Urinary bladder (tissue), 4 donors: ENCODE measurements around the gene UBE2QL1. TPM values are rescaled to one million over a fixed set of nuclear protein-coding genes. Genes with fewer than 3 reads are reported as not detected.

Source experiments
- DNase-seq: peaks from one replicate; pipeline ENCODE4 v3.0.0-alpha.2; 2015; ENCODE audit errors: extremely low spot score
- H3K27ac ChIP-seq: one replicate; pipeline ENCODE4 v1.5.1; 2013; ENCODE audit warnings: low read depth, mild to moderate bottlenecking, moderate library complexity
- H3K36me3 ChIP-seq: one replicate; pipeline ENCODE4 v1.6.1; 2013; ENCODE audit warnings: mild to moderate bottlenecking, moderate library complexity; ENCODE audit not compliant: insufficient read depth
- H3K4me1 ChIP-seq: one replicate; pipeline ENCODE4 v1.6.1; 2013; ENCODE audit warnings: mild to moderate bottlenecking, moderate library complexity; ENCODE audit not compliant: insufficient read depth
- H3K4me3 ChIP-seq: one replicate; pipeline ENCODE4 v1.5.1; 2013; ENCODE audit warnings: low read depth, low read length
- WGBS: extraction: QIAGEN DNeasy Blood & Tissue Kit; methylation state at CpG from one replicate; pipeline ENCODE4 v1.1.7; 2013; 5-methylcytosine and 5-hydroxymethylcytosine counted together
- polyA plus RNA-seq: library from polyadenylated mRNA; stranded (reverse); fragments of 200-250 nt; gene quantifications from one replicate; pipeline ENCODE4 v1.2.3, GENCODE V29; 2013
- total RNA-seq: library from RNA; depleted of rRNA; stranded (reverse); fragments of >200 nt; gene quantifications from one replicate; pipeline ENCODE4 v1.2.3, GENCODE V29; 2014
- donor health status: healthy with polysubstance abuse.
- donor health status: healthy.

UBE2QL1 gene
- total and polyA plus RNA-seq, 2 donors: 0.46 to 0.48 TPM

- no peak overlapping the region for H3K4me3 ChIP-seq
- H3K27ac ChIP-seq: no peak overlapping the region
- H3K4me1 ChIP-seq: no peaks in the 10 kb centered on the region
- DNase-seq: no peak
- H3K36me3 ChIP-seq: no peaks in the 10 kb centered on the region
- WGBS: 74% methylated on average over 8 of the region's 8 CpGs
Observed at GRCh38 chr5:6495433-6496206, 47.0 kb downstream of the UBE2QL1 start.

DNA sequence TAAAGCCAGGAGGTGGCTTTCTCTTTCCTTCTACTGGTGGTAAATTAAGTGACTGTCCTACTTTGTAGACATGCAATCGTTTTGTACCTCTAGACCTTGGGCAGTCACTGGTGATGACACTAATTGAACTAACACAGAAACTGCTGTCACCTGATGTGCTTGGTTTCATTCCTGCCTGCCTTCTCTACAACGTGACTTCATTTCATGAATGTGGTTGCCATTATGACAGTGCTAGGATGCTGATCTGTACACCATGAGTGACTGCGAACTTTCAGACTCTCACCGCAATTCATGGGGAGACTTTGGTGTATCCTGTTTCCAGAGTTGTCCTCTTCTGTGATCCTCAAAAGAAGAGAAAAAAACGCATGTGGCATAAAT, 47.5 kb downstream of the UBE2QL1 start:
- DNase-seq: no peak
- Histone ChIP-seq H3K4me3 (no peak overlapping the region), H3K36me3 (no peaks in the 10 kb centered on the region), H3K4me1 (no peaks in the 10 kb centered on the region), H3K27ac (no peak overlapping the region)
- WGBS: 71% methylated on average over 5 of the region's 5 CpGs

DNA sequence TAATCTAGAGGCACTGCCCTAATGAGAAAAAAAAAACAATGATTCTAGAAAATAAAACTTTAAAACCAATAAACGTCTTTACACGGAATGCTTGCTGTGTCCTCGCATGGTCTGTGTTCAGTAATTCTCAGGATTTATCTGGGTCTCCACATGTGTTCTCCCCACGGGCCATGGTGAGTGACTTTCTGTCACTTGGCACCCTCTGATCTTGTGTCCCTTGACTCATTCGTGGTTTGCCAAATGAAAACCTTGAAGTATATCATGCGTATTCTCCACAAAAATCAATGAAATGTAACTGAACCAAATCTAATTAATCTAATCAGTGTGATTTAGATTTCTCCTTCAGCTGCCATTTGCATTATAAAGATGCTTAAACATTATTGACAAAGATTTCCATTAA, 48.0 kb downstream of the UBE2QL1 start:
- Histone ChIP-seq H3K36me3 (no peaks in the 10 kb centered on the region), H3K4me1 (no peaks in the 10 kb centered on the region), H3K4me3 (no peak overlapping the region), H3K27ac (no peak overlapping the region)
- no peak for DNase-seq
- 83% methylated on average over 6 of the region's 6 CpGs for WGBS

DNA sequence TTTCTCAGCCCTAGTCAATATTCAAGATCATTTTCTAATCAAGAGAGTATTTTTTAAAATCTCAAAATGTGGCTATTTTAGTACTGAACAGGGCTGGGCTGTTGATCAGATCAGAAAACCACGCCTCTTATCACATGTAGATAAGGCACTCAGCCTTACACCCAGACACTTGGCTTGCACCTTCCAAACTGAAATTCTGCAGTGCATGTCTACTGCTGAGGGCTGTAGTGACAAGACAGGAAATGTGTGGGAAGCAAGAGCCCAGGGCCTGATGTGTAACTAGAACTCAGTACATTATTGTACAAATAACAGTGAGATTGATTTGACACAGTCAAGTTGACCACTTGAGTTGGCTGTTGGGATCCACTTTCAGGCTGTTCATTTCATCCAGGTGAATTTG, 48.6 kb downstream of the UBE2QL1 start:
- DNase-seq: no peak
- Histone ChIP-seq H3K4me1 (no peaks in the 10 kb centered on the region), H3K36me3 (no peaks in the 10 kb centered on the region), H3K4me3 (no peak overlapping the region), H3K27ac (no peak overlapping the region)
- WGBS: 67% methylated on average over 1 of the region's 1 CpG

GRCh38 chr5:6498968-6499367, 50.3 kb downstream of the UBE2QL1 start:
- WGBS: 82% methylated on average over 4 of the region's 4 CpGs
- DNase-seq: no peak
- Histone ChIP-seq H3K36me3 (no peaks in the 10 kb centered on the region), H3K27ac (no peak overlapping the region), H3K4me1 (no peaks in the 10 kb centered on the region), H3K4me3 (no peak overlapping the region)

DNA sequence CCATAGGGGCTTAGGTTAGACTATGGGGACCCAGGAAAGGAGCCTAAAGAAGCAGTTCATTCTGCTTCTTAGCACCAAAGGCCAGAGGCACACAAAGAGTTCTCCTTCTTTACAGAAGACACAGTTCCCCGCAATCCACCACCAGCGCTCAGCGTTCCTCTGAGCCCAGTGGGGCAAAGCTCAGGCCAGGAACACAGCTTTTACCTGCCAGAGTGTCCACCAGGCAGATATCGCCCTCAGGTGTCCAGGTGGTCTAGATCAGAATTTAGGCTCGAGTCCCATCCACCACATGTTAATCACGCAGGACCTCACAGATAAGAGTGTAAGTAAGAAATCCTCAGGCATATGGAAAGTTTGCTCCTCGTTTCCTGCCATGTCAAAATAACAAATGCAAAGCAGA, 53.0 kb downstream of the UBE2QL1 start:
- Histone ChIP-seq H3K27ac (no peak overlapping the region), H3K4me1 (no peaks in the 10 kb centered on the region), H3K4me3 (no peak overlapping the region), H3K36me3 (no peaks in the 10 kb centered on the region)
- DNase-seq: no peak
- WGBS: 67% methylated on average over 7 of the region's 7 CpGs

- WGBS: 88% methylated on average over 4 of the region's 4 CpGs
- Histone ChIP-seq H3K4me1 (no peaks in the 10 kb centered on the region), H3K4me3 (no peak overlapping the region), H3K36me3 (no peaks in the 10 kb centered on the region), H3K27ac (no peak overlapping the region)
- DNase-seq: no peak
Observed at GRCh38 chr5:6502421-6502820, 53.8 kb downstream of the UBE2QL1 start.

DNA sequence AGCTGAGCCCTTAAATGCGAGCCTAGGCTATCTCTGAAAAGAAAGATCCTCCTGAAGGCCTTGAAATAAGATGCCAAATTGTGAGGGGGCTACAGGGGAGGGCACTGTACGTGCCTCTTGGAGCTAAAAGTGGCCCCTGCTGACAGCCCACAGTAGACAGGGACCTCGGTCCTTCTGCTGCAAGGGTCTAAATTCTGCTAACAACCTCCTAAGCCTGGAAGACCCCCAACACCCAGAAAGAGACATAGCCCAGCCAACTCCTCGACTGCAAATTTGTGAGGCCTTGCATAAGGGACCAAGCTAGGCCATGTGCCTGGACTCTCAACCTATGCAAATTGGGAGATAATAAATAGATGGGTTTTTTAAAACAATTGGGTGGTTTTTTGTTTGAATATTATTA, 54.7 kb downstream of the UBE2QL1 start:
- WGBS: 75% methylated on average over 4 of the region's 4 CpGs
- no peaks in the 10 kb centered on the region for H3K36me3 ChIP-seq
- no peaks in the 10 kb centered on the region for H3K4me1 ChIP-seq
- no peak overlapping the region for H3K4me3 ChIP-seq
- H3K27ac ChIP-seq: no peak overlapping the region
- DNase-seq: no peak

DNA sequence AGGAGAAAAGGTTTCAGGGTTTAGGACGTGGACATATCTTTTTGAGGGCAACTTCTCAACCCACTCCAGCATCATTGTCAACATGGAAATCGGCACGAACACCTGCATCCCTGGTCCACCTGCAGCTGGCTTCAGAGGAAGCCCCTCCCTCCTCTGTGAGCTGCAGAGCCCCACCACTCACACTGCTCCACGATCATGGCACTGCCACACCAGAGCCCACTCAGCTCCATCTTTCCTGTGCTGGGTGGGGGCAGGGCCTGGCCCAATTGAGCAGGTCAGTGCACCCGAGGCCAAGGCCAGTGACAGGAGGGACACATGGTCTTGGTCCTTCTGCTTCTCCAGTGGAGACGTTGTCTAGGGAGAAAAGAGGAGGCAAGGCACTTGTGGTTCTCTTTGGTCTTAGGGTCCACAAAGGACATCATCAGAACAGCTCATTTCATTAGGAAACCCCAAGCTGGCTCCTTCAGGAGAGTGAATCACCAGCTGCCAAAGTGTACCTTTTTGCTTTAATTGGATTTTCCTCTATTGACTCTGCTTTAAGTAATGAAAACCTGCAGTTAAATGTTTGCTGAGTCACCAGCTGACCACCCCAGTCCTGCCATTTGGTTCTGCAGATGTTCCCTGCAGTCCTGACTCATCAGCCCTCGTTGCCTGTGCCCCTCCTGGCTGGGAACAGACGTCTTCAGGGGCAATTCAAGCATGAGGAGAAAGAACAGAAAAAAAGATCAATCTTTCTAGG, 56.2 kb downstream of the UBE2QL1 start:
- Histone ChIP-seq H3K4me3 (no peak overlapping the region), H3K27ac (no peak overlapping the region), H3K4me1 (no peaks in the 10 kb centered on the region), H3K36me3 (no peaks in the 10 kb centered on the region)
- WGBS: 66% methylated on average over 8 of the region's 8 CpGs
- DNase-seq: no peak

DNA sequence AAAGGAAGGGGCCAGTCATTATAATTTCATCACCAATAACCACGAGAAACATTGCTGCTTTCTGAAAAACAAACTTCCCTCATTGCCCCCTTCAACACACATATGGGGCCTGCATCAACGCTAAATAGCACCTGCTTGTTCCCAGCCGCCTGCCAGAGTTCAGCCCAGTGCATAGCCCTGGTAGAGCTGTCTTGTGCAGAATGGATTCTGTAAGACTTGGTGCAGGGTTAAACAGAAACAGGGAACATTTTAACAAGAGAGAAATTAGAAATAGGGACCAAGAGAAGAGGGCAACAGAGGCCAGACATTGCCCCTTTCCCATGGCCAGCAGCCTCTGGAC, 56.7 kb downstream of the UBE2QL1 start:
- Histone ChIP-seq H3K4me3 (no peak overlapping the region), H3K4me1 (no peaks in the 10 kb centered on the region), H3K36me3 (no peaks in the 10 kb centered on the region), H3K27ac (no peak overlapping the region)
- WGBS: 25% methylated on average over 3 of the region's 3 CpGs
- no peak for DNase-seq

- no peak for DNase-seq
- Histone ChIP-seq H3K4me3 (no peak overlapping the region), H3K36me3 (no peaks in the 10 kb centered on the region), H3K27ac (no peak overlapping the region), H3K4me1 (no peaks in the 10 kb centered on the region)
- 86% methylated on average over 11 of the region's 11 CpGs for WGBS
Observed at GRCh38 chr5:6505783-6506557, 57.3 kb downstream of the UBE2QL1 start.

DNA sequence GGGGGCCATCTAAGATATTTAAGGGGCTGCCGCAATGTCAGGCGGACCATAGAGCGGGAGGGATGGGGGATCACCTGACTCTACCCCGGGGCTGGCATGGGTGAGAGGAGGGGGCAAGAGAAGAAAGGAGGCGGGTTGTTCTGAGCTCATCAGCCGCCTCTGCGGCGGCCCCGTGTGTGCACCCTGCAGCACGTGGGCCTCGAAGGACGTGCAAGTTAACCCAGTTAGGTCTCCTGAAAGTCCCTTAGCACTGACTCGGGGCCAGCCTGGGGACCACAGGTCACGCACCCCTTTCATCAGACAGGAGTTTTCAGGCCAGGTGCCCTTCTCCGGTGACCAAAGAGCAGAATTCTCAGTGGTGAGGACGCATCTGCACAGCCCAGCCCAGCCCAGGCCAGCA, 58.0 kb downstream of the UBE2QL1 start:
- no peak for DNase-seq
- no peak overlapping the region for H3K27ac ChIP-seq
- H3K4me1 ChIP-seq: no peaks in the 10 kb centered on the region
- no peak overlapping the region for H3K4me3 ChIP-seq
- H3K36me3 ChIP-seq: no peaks in the 10 kb centered on the region
- WGBS: 75% methylated on average over 16 of the region's 16 CpGs

- no peak for DNase-seq
- Histone ChIP-seq H3K4me1 (no peaks in the 10 kb centered on the region), H3K36me3 (no peaks in the 10 kb centered on the region), H3K27ac (no peak overlapping the region), H3K4me3 (no peak overlapping the region)
- 91% methylated on average over 11 of the region's 11 CpGs for WGBS
Observed at GRCh38 chr5:6508931-6509330, 60.3 kb downstream of the UBE2QL1 start.

- no peak for DNase-seq
- Histone ChIP-seq H3K4me1 (no peaks in the 10 kb centered on the region), H3K36me3 (no peaks in the 10 kb centered on the region), H3K27ac (no peak overlapping the region), H3K4me3 (no peak overlapping the region)
- 83% methylated on average over 2 of the region's 2 CpGs for WGBS
Observed at GRCh38 chr5:6510132-6510531, 61.5 kb downstream of the UBE2QL1 start.
